ENCODE measurements around the gene MRPL9.

GRCh38 chr1:151801310-151801820, 38.1 kb upstream of the MRPL9 start:
- TF ChIP-seq CTCF (IDR thresholded peaks at IDR 0.05; ENCODE audit: low read length) (no peak), EZH2 (optimal IDR thresholded peaks at IDR 0.05; ENCODE audit: low read depth, low read length) (no peak), EZH2phosphoT487 (IDR thresholded peaks at IDR 0.05; ENCODE audit: low read length) (no peak)
